NK-92 treated with Interleukin-12 subunit alpha and Interleukin-12 subunit beta, amount 100 ng/mL, for 24 hours (cell line): ENCODE data around the gene MXRA8.

Experiments used
- DNase-seq: peaks from one replicate; lab custom pipeline; 2025; lab: John Stamatoyannopoulos, UW

The MXRA8 gene

DNA sequence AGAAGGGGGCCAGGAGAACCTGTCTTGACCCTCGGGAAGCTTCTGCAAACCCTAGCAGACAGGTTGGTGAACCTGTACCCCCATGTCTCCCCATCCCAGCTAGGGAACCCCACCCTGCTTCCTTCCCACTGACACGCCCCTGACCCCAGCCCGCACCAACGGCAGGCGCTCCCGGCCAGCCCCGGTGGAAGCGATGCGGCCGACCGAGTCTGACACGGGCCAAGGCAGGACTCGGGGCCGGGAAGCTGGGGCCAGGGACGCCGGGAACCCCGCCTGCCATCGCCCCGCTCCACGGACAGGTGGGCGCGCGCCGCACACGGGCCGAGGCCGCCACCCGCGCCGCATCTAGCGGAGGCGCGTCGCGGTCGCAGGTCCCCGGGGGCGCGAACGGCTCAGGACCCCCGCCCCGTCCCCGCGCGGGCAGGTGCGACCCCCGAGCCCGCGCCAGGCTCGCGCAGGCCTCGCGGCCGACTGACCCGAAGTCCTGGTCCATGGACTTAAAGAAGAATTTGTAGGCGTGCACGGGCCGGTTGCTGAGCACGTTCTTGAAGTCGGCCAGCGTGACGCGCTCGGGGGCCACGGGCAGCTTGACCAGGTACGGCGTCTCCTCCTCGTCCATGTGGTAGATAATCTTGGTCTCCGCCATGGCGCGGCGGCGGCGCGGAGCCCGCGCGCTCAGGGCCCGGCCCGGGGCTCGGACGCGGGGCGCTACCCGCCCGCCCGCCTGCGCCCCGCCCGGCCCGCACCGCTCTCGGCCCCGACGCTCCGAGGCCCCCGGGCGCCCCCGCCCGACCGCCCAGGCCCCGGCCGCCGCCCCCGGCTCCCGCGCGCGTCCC lies 9.7 kb downstream of the MXRA8 start:
- DNase-seq, result no peak

DNA sequence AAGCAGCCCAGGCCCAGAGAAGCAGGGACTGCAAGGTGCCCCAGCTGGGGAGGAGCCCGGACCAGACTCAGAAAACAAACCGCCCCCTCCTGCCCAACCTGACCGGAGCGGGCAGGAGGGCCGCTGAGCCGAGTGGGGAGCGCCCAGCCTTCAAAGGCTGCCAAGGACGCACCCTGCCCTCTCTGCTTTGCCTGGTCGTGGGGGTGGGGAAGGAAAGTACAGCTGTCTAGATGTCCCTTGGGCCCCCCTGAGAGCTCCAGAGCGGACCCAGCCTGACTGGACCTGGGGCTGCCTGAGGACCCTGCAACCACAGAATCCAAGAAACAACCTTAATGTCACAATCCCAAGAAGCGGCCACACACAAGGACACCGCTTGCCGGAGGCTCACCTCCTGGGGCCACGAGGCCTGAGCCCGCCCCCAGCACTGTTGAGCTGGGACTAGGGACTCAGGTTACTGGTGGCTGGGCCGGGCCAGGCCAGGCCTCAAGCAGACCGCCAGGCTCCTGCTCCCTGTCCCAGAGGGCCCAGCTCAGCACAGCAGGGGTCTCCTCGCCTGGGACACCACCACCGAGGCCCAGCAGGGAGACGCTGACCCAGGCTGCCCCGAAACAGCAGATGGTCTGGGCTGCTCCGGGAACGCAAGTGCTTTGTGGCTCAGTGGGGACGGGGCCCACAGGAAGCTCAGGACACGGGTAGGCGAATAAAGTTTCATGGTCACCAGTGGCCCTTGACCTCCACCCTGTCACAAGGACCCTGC lies 10.5 kb downstream of the MXRA8 start:
- DNase-seq, result no peak

DNA sequence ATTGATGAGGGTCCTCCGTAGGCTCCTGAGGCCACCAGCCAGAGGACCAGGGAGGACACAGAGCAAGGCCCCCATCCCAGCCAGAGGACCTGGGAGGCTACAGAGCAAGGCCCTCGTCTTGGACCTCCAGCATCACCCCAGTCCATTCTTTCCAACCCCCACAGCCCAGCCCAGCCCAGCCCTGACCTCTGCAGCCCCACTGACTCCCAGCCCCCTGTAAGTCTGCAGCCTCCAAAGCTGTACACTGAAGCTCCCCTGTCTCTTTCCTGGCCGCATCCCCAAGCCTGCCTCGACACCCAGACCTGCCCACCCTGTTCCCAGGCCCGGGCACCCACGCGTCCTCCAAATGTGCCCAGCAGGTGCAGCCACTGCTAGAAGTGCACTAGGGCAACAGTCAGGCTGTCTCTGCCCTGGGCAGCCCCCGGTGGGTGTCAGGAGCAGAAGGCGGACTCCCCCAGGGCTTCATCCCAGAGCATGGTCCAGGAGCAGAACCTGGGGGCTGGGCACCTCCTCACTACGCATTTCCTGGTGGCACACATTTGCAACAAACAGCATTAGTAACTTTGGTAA lies 11.2 kb downstream of the MXRA8 start:
- no peak for DNase-seq

DNA sequence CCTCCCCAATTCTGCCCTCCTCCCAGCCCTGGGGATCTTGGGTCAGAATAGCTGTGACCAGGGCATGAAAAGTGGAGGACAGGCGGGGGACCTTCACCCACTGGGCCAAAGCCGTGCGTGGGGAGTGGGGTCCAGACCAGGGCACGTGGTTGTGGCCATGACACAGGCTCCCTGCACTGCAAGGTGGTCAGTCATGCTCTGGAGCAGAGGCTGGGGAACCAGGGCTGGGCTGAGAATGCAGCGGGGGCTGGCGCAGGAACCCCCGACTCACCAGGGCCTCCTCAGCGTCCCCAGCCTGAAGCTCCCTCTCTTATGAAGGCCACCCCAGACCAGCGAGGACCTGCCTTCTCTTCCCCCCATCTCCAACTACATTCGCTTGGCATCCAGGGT lies 11.9 kb downstream of the MXRA8 start:
- no peak for DNase-seq

DNA sequence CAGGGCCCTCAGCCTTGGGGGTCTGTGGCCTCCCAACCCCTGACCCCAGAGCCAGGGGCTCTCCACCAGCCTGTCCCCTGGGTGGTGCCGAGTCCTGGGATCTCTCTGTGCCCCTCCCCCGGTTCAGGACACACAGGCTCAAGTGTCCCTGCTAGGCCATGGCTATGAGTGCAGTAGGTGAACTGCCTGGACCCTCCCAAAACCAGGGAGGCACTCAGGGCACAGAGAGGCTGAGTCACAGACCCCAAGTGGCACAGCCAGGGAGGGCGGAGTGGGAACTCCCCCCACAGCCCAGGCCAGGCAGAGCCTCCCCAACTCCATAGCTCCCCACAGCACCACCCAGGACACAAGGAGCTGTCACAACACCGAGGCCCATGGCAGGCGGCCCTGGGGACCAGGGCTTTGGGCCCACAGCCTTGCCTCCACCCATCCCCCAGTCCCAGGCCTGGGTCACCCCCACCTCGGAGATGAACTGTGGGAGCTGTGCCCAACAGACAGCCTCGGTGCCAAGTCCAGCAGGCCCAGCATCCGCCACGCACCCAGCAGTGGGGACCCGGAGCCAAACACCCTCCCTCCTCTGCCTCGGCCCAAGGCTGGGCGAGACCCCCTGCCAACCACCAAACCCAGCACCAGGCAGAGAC lies 12.4 kb downstream of the MXRA8 start:
- no peak for DNase-seq

DNA sequence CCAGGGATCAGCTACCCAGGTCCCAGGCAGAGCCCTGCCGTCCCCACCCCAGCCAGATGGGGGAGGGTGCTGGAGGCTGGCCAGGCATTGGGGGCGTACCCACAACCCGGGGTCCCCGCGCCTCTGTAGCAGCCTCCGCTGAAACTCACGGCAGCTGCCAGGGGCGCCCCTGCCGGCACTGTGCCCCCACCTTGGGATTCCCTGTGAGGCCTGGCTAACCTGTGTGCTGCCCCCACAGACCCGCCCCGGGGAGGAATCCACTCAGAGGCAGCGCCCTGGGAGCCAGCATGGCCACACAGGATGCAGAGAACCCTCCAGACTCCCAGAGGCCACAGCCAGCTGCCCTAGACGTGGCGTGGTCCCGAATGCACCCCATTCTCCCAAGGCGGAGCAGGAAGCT lies 13.0 kb downstream of the MXRA8 start:
- no peak for DNase-seq

DNA sequence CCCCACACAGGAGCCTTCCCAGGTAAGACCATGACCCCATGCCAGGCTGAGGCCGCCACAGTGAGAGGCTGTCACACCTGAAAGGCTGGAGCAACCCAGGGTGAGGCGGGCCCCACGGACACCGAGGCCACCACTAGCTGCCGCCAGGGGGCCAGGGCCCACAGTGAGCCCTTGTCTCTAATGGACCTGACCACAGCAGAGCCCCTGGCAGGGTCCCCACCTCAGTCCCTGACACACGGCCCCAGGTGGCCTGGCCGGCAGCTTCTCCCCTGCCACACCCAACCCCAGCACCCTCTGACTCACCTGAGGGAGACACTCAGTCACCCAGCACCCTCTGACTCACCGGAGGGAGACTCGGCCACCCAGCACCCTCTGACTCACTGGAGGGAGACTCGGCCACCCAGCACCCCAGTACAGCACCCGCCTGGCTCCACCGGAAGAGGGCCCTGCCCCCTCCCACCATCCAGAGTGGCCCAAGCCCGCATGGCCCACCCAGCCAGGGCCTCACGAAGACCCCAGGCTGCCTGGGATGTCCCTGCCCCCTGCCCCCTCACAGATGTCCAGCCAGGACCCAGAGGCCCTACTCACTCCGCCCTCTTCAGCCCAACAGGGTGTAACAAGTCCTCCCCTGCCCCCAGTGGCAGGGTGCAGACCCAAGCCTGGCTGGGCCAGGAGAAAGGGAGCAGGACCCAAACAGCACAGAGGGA lies 13.5 kb downstream of the MXRA8 start:
- DNase-seq, result peak; percentile 51

DNA sequence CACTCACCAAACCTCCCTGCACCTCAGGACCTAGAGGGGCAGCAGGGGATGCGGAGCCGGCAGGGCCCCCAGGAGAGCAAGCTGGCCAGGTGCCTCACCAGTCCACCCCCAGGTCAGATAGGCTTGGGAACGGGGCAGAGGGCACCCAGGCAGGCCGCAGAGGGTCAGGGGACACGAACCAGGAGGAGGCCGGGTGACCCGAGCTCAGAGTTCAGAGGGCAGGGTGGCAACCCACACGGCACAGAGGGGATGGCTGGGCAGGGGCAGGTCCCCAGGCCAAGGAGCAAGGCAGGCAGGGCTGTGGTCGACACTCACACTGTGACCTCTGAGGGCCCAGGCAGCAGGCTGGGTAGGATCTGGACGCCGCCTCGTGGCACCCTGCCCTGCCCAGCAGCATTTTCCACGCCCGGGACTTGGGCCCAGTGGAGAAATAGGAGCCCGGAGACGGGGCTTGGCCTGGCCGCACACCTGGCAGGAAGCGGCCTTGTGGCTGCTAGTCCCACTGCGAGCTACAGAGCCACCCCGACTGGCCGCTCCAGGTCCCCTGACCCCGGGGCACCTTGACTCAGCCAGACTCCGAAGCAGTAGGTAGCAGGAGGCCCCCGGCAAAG lies 14.4 kb downstream of the MXRA8 start:
- no peak for DNase-seq

DNA sequence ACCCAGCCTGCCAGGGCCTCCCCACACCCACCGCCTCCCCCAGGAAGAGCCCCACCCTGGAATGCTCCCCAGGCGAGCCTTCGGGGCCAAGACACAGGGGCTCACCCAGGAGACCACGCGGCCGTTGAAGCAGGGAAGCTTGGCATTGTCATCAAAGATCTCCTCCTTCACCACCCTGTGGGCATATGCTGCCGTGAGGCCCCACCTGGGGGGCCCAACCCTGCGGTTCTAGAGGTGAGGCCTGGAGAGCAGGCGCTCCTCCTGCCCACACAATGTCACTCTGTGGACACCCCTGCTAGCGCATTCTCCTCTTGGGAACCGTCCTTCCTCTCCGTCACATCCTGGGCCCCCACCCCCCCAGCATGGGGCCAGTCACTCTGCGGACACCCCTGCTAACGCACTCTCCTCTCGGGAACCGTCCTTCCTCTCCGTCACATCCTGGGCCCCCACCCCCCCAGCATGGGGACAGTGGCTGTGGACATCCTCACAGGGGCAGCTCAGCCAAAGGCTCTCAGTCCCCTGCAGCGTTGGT lies 15.7 kb downstream of the MXRA8 start:
- no peak for DNase-seq

DNA sequence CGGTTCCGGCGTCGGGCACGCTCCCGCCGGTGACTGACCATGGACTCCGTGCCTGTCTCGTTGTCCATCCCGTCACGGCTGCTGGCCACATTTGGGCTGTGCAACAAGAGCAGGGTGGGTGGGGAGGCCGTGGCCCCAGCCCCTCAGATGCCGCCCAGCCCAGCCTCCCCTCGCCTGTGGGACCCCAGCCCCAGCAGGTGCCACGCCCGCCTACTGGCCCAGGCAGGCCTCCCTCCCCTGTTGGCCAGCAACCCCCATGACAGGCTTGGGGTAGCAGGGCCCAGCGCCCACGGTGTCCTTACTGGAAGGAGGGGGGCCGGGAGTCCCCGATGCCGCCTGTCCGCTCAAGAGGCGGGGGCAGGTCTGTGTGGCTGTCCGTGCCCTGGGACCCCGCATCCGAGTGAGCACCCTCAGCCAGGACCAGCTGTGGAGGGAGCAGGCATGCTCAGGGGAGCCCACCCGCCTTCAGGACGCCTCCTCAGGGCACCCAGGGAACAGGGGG lies 16.2 kb downstream of the MXRA8 start:
- no peak for DNase-seq

DNA sequence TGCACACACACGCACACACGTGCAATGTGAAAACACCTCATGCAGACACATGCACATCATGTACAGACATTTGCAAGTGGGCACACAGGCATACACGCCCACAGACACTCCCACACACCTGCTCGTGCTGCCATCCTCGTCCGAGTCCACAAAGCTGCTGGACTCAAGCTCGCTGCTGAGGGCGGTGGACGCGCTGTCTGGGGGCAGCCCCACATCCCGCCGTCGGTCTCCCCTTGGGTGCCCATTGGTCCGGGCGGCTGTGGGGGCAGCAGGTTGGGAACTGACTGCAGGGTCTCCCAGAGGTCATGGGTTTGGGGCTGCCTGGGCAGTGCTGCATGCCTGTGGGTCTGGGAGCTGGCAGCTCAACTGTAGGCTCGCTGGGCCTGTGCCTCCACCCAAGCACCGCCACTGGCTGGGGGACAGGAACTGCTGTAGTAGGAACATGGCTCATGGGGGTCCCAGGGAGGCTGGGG lies 16.8 kb downstream of the MXRA8 start:
- DNase-seq, result no peak

DNA sequence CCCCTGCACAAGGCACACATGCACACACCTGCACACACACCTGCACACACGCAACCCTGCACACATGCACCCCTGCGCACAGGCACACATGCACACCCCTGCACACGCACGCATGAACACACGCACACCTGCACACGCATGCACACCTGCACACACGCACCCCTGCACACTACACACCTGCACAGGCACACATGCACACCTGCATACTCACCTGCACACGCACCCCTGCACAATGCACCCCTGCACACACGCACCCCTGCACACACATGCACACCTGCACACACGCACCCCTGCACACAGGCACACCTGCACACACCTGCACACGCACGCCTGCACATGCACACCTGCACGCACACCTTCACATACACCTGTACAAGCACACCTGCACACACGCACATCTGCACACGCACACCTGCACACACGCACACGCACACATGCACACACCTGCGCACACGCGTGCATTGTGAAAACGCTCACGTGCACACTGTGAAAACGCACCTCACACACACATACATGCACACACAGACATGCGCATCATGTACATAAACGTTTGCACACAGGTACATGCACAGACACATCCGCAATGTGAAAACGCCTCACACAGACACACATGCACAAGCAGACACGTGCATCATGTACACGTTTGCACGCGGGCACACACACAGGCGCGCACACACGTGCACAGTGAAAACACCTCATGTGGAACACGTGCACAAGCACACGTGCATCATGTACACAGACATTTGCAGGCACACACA lies 17.4 kb downstream of the MXRA8 start:
- no peak for DNase-seq

DNA sequence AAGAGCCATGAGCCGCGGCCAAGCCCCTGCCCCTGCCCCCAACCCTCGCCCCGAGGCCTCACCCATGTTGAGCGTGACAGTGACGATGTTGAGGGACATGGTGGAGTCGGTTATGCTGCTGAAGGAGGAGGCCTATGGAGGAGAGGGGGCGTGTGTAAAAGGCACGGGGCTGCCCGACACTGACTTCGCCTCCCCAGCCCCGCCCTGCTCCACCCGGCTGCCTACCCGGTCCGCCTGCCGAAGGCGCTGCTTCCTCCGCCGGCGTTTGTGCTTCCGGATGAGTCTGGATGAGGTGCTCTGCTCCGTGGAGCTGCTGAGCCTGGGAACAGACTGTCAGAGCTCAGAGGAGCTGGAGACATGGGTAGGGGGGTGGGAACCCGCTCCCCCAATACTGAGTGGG lies 18.2 kb downstream of the MXRA8 start:
- no peak for DNase-seq

DNA sequence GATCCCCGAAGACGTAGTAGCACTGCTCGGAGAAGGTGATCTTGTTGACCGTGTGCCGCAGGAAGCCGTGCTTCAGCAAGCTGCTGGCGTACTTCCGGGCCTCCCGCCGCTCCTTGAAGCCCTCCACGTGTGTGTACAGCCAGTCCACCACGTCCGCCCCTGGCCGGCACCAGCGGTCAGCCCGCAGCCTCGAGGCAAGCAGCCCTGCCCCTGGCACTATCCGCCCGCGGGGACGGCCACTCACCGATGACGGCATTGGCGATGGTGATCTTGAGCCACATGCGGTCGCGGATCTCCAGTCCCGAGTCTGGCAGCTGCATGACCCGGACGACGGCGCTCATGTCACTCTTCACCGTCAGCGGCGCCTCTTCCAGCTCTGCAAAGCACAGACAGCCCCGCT lies 20.1 kb downstream of the MXRA8 start:
- DNase-seq, result no peak

DNA sequence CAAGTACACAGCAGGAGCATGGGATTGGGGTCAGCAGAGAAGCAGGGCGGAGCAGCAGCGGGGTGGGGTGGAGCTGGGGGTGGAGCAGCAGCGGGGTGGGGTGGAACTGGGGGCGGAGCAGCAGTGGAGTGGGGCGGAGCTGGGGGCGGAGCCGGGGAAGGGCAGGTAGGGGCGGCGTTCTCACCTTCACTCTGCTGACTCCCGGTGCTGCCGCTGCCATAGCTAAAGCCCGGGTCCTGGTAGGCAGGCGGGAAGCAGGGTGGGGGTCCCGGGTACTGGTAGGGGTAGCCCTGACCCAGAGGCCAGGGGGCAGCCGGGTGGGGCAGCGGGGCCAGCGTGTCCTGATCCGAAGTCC lies 20.6 kb downstream of the MXRA8 start:
- no peak for DNase-seq

DNA sequence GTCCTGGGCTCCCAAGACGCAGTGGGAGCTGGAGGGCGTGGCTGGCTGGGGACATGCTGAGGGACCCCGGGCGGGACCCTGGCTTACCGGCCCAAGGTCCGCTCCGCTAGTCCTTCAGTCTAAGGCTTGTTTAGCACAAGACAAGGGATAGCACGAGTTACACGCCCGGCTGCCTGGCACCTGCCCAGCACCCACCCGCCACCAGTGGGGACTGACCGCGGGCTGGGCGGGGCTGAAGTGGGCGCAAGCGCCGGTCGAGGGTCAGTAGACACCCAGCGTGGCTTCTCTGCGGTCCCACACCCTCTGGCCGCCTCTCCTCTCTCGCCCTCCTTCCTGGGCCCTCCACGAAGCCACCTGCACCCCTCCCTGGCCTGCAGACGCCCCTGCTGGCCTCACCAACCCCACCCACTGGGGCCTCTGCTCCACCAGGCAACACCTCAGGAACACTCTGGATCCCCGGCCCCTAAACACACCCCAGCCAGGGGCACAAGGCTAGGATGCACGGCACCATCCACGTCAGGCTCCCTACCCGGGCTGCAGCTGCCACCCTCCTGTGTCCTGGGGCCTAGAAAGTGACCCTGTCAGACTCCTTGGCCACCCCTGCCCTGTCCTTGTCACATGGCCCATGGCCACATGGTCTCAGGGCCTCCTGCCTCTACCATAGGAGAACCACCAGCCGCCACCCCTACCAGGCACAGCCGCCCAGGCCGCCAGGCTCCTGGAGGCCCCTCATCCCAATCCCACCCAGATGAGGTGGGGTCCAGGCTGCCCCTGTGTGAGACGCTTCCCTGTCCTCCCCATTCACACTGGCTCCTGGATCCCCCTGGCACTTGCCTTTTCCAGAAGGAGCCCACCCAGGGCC lies 21.2 kb downstream of the MXRA8 start:
- no peak for DNase-seq

DNA sequence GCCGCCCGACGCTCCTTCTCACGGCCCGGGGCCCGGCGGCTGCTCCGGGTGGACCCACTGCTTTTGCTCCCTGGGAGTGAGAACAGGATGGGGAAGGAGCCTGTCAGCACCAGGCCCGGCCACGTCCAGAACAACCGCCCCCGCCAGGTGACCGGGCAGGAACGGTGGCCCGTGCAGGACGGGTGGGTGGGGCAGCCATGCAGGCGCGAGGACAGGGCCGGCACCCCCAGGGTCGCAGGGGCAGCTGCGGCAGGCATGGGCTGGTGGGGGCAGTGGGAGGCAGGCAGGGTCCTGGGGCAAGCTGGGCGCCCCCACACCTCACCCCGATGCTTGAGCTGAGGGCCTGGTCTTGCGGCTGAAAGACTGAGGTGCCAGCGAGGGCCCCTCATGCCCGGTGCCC lies 21.9 kb downstream of the MXRA8 start:
- DNase-seq, result no peak

DNA sequence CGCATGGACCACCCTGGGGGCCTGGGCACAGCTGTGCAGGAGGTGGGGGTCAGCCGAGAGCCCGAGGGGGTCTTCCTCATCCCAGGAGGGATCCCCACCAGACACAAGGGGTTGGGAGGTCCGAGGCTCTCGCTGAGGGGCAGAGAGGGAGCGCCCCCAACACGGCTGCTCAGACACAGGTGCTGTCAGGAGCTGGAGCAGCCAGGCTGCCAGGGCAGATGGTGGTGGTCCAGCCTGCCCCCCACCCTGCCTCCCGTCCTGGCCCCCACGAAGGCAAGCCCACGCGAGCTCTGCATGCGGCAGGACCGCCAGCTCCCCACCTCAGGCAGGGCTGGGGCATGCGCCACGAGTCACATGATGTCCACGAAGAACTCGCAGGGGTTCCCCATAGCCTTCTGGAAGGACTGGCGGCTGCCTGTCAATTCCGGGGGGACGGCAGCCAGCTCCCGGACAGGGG lies 22.5 kb downstream of the MXRA8 start:
- DNase-seq, result no peak

DNA sequence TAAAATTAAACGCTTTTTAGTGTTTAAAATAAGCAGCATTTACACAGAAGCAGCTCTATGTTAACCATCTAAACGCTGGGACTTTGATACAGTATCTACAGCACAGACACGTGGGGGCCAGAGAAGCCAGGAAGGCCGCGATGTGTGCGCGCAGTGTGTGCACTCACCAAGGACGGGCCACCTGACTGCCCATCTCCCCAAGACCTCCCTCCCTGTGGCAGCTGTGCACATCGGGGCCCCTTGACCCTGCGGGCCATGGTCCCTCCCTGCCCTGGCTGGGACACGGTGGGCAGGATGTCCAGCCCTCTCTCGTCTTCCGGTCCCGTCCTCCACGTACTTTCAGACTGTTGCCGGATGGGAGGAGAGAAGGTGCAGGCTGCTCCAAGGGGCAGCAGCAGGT lies 23.1 kb downstream of the MXRA8 start:
- DNase-seq, result no peak
